ENCODE measurements around the gene SPRY4.

GRCh38 chr5:142325725-142326479 is 1.1 kb upstream of the SPRY4 start:
- TF ChIP-seq, protein P1, sequence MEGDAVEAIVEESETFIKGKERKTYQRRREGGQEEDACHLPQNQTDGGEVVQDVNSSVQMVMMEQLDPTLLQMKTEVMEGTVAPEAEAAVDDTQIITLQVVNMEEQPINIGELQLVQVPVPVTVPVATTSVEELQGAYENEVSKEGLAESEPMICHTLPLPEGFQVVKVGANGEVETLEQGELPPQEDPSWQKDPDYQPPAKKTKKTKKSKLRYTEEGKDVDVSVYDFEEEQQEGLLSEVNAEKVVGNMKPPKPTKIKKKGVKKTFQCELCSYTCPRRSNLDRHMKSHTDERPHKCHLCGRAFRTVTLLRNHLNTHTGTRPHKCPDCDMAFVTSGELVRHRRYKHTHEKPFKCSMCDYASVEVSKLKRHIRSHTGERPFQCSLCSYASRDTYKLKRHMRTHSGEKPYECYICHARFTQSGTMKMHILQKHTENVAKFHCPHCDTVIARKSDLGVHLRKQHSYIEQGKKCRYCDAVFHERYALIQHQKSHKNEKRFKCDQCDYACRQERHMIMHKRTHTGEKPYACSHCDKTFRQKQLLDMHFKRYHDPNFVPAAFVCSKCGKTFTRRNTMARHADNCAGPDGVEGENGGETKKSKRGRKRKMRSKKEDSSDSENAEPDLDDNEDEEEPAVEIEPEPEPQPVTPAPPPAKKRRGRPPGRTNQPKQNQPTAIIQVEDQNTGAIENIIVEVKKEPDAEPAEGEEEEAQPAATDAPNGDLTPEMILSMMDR (IDR thresholded peaks at IDR 0.05), result no peak
- no peak for TF ChIP-seq POLR2AphosphoS5 (IDR thresholded peaks at IDR 0.05)

All from stomach (tissue), 4 donors.